A549 (cell line): ENCODE results near the gene IFI30. TPM values are rescaled to one million over a fixed set of nuclear protein-coding genes. Genes with fewer than 3 reads are reported as not detected.

Experiments
- ATAC-seq, 2 experiments: fragments of 200-7000 bp in 1 of 2; fragments of >200 bp in 1 of 2; cut with Nextera tagmentation in 1 of 2; cut with Tn5 transposase in 1 of 2; 3 replicates each; pipeline versions ENCODE4 v1.8.0 to v1.9.1; 2018 to 2020; ENCODE audit warnings: mild to moderate bottlenecking in 1 of 2, moderate library complexity in 1 of 2
- CTCF ChIA-PET: fragments of 300-600 bp; sonication (Branson Sonifier 250); formaldehyde crosslinking; extraction: SDS; loops from one replicate; lab custom pipeline; 2021; ENCODE audit warnings: antibody characterized with exemption, inconsistent platforms; lab: Yijun Ruan, JAX
- POLR2A ChIA-PET: fragments of 350-600 bp; formaldehyde crosslinking; extraction: SDS; loops from one replicate; lab custom pipeline; 2021; ENCODE audit warnings: antibody characterized with exemption, inconsistent platforms; lab: Yijun Ruan, JAX
- DNase-seq, 2 experiments: peaks; one replicate each; pipeline versions ENCODE4 v3.0.0 to v3.0.0-alpha.2; 2011 to 2016; ENCODE audit warnings: low read depth in 1 of 2, low spot score in 1 of 2
- FAIRE-seq: peaks from 2 replicates; lab custom pipeline; 2011; peaks lifted over from hg19 to GRCh38; lab: Jason Lieb, UNC
- H3K27ac ChIP-seq, 2 experiments: fragments of >200 bp; sonication (Bioruptor Twin); formaldehyde crosslinking; 3 replicates each; pipeline ENCODE4 v1.5.1; 2016 to 2017
- H3K4me1 ChIP-seq: fragments of >200 bp; sonication (Bioruptor Twin); formaldehyde crosslinking; 3 replicates; pipeline ENCODE4 v1.6.1; 2016
- H3K4me2 ChIP-seq: fragments of >200 bp; sonication (Bioruptor Twin); formaldehyde crosslinking; 3 replicates; pipeline ENCODE4 v1.6.1; 2016
- H3K4me3 ChIP-seq: fragments of >200 bp; sonication (Bioruptor Twin); formaldehyde crosslinking; 3 replicates; pipeline ENCODE4 v1.5.1; 2016
- H3K9me3 ChIP-seq: fragments of >200 bp; sonication (Bioruptor Twin); formaldehyde crosslinking; 3 replicates; pipeline ENCODE4 v1.6.1; 2016
- CBX2 ChIP-seq: fragments of 200-600 bp; sonication (generic); IDR thresholded peaks from 2 replicates; pipeline ENCODE4 v1.6.1; 2016; ENCODE audit warnings: low read depth, mild to moderate bottlenecking, borderline replicate concordance
- EHF ChIP-seq: fragments of 250-450 bp; sonication (Bioruptor Pico); IDR thresholded peaks from 2 replicates; pipeline ENCODE4 v1.5.0; 2020; ENCODE audit warnings: mild to moderate bottlenecking
- EHMT2 ChIP-seq: fragments of 200-600 bp; sonication (generic); IDR thresholded peaks from 2 replicates; pipeline ENCODE4 v1.6.1; 2016; ENCODE audit warnings: antibody characterized with exemption, low read depth, mild to moderate bottlenecking, moderate library complexity
- EP300 ChIP-seq, 2 experiments: fragments of >200 bp; sonication (Bioruptor Twin); formaldehyde crosslinking; IDR thresholded peaks; 2 replicates in 1 of 2; 3 replicates in 1 of 2; pipeline ENCODE4 v1.6.1; 2016 to 2017
- ESRRA ChIP-seq: fragments of 150-350 bp; IDR thresholded peaks from 2 replicates; pipeline ENCODE4 v1.6.1; 2014; ENCODE audit warnings: mild to moderate bottlenecking, low read length, borderline replicate concordance
- FOXS1 ChIP-seq: fragments of 250-450 bp; sonication (Bioruptor Pico); IDR thresholded peaks from 2 replicates; pipeline ENCODE4 v1.5.0; 2020; ENCODE audit warnings: mild to moderate bottlenecking, moderate library complexity
- HDAC2 ChIP-seq: fragments of 200-600 bp; sonication (generic); IDR thresholded peaks from 2 replicates; pipeline ENCODE4 v1.6.1; 2016
- HOXA7 ChIP-seq: fragments of 250-450 bp; sonication (Bioruptor Pico); IDR thresholded peaks from 2 replicates; pipeline ENCODE4 v1.5.0; 2020; ENCODE audit warnings: mild to moderate bottlenecking, moderate library complexity
- MAFK ChIP-seq: fragments of 450-650 bp; IDR thresholded peaks from 2 replicates; pipeline ENCODE4 v1.6.1; 2014; ENCODE audit not compliant: partially characterized antibody
- NR3C1 ChIP-seq: fragments of >200 bp; sonication (Bioruptor Twin); formaldehyde crosslinking; IDR thresholded peaks from 3 replicates; pipeline ENCODE4 v1.6.1; 2017
- PHF8 ChIP-seq: fragments of 200-600 bp; sonication (generic); IDR thresholded peaks from 2 replicates; pipeline ENCODE4 v1.6.1; 2016; ENCODE audit warnings: low read depth, mild to moderate bottlenecking, antibody characterized with exemption, moderate library complexity, borderline replicate concordance
- RAD21 ChIP-seq, 2 experiments: fragments of >200 bp in 1 of 2; sonication (Bioruptor Twin) in 1 of 2; formaldehyde crosslinking in 1 of 2; IDR thresholded peaks in 1 of 2; conservative IDR thresholded peaks in 1 of 2; 2 replicates in 1 of 2; 3 replicates in 1 of 2; pipeline ENCODE4 v1.6.1; 2012 to 2018; ENCODE audit warnings: inconsistent platforms in 1 of 2
- RCOR1 ChIP-seq: fragments of 150-350 bp; IDR thresholded peaks from 2 replicates; pipeline ENCODE4 v1.6.1; 2014; ENCODE audit warnings: antibody characterized with exemption, low read length, low read depth
- RFX5 ChIP-seq: fragments of 450-650 bp; IDR thresholded peaks from 2 replicates; pipeline ENCODE4 v1.7.1; 2014; ENCODE audit warnings: antibody characterized with exemption, mild to moderate bottlenecking, moderate library complexity
- RNF2 ChIP-seq: fragments of 200-600 bp; sonication (generic); IDR thresholded peaks from 2 replicates; pipeline ENCODE4 v1.6.1; 2016; ENCODE audit warnings: low read depth, mild to moderate bottlenecking, antibody characterized with exemption, moderate library complexity, borderline replicate concordance
- SMC3 ChIP-seq: fragments of >200 bp; sonication (Bioruptor Twin); formaldehyde crosslinking; IDR thresholded peaks from 3 replicates; pipeline ENCODE4 v1.6.1; 2018; ENCODE audit warnings: inconsistent platforms
- SREBF2 ChIP-seq: fragments of 450-650 bp; IDR thresholded peaks from 2 replicates; pipeline ENCODE4 v1.6.1; 2014; ENCODE audit warnings: mild to moderate bottlenecking, moderate library complexity
- TFCP2L1 ChIP-seq: fragments of 250-450 bp; sonication (Bioruptor Pico); IDR thresholded peaks from 2 replicates; pipeline ENCODE4 v1.5.0; 2021; ENCODE audit warnings: mild to moderate bottlenecking
- WGBS: methylation state at CpG from one replicate; pipeline ENCODE4 v1.1.6; 2017; ENCODE audit errors: missing lambda C conversion rate; 5-methylcytosine and 5-hydroxymethylcytosine counted together
- polyA plus RNA-seq, 4 experiments: library from polyadenylated mRNA; depleted of rRNA in 3 of 4; stranded (reverse); fragments of >200 nt; fragmentation: RNase III in 1 of 4; extraction: RNeasy Plus Mini Kit Qiagen cat#74134 plus additional on column Dnase treatment in 1 of 4; gene quantifications; 2 replicates in 3 of 4; 3 replicates in 1 of 4; pipeline ENCODE4 v1.2.3, GENCODE V29; 2011 to 2017
- TF ChIP-seq, protein P1 (sequence below): fragments of >200 bp; sonication (Bioruptor Twin); formaldehyde crosslinking; IDR thresholded peaks from 3 replicates; pipeline ENCODE4 v1.5.1; 2016
- TF ChIP-seq, protein P2 (sequence below): fragments of 250-450 bp; sonication (Bioruptor Pico); IDR thresholded peaks from 2 replicates; pipeline ENCODE4 v1.5.0; 2020; ENCODE audit warnings: low read depth, mild to moderate bottlenecking, moderate library complexity
- TF ChIP-seq, protein P3 (sequence below): fragments of 150-350 bp; IDR thresholded peaks from 2 replicates; pipeline ENCODE4 v1.6.1; 2014; ENCODE audit warnings: low read depth, mild to moderate bottlenecking, low read length
- TF ChIP-seq, protein P4 (sequence below): fragments of 250-450 bp; sonication (Bioruptor Pico); IDR thresholded peaks from 2 replicates; pipeline ENCODE4 v1.5.0; 2021; ENCODE audit warnings: mild to moderate bottlenecking, moderate library complexity, borderline replicate concordance
- TF ChIP-seq, protein P5 (sequence below): fragments of 450-650 bp; IDR thresholded peaks from 2 replicates; pipeline ENCODE4 v1.6.1; 2014; ENCODE audit warnings: antibody characterized with exemption
- TF ChIP-seq, protein P6 (sequence below): IDR thresholded peaks from 2 replicates; pipeline ENCODE4 v1.6.1; 2012

The IFI30 gene
- polyA plus RNA-seq, 2 of the 4 experiments (the other 2 are of a cell fraction): 11.2 to 13.5 TPM

DNA sequence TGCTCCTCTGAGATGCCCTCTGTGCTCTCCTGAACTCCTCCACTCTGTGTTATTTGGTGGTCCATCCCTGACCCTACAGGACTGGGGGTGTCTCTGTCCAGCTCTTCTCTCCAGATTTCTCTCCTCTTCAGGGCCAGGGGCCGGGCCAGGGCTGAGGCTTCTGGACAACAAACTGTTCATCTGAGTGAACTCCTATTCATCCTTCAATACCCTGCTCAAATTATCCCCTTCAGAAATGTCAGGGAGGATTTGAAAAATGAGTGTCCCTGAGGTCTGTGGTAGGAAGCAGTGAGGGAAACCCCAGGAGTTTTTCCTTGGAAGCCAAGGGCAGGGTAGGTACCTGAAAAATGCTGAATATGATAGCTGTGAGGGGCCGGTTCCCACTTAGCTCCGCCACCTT is 45.0 kb downstream of the IFI30 start:
- H3K4me2 ChIP-seq: no peak overlapping the region
- no peak for DNase-seq
- FAIRE-seq: no peak
- TF ChIP-seq NR3C1: no peak
- no peak for TF ChIP-seq FOXS1 (CRISPR knock-in tag)
- no peak for TF ChIP-seq TFCP2L1 (CRISPR knock-in tag)
- TF ChIP-seq, protein P1, sequence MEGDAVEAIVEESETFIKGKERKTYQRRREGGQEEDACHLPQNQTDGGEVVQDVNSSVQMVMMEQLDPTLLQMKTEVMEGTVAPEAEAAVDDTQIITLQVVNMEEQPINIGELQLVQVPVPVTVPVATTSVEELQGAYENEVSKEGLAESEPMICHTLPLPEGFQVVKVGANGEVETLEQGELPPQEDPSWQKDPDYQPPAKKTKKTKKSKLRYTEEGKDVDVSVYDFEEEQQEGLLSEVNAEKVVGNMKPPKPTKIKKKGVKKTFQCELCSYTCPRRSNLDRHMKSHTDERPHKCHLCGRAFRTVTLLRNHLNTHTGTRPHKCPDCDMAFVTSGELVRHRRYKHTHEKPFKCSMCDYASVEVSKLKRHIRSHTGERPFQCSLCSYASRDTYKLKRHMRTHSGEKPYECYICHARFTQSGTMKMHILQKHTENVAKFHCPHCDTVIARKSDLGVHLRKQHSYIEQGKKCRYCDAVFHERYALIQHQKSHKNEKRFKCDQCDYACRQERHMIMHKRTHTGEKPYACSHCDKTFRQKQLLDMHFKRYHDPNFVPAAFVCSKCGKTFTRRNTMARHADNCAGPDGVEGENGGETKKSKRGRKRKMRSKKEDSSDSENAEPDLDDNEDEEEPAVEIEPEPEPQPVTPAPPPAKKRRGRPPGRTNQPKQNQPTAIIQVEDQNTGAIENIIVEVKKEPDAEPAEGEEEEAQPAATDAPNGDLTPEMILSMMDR: no peak
- no peak for TF ChIP-seq RNF2
- no peak for TF ChIP-seq EHF
- TF ChIP-seq, protein P2, sequence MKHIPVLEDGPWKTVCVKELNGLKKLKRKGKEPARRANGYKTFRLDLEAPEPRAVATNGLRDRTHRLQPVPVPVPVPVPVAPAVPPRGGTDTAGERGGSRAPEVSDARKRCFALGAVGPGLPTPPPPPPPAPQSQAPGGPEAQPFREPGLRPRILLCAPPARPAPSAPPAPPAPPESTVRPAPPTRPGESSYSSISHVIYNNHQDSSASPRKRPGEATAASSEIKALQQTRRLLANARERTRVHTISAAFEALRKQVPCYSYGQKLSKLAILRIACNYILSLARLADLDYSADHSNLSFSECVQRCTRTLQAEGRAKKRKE (CRISPR knock-in tag): no peak
- TF ChIP-seq CBX2: no peak
- TF ChIP-seq, all 56 proteins: peak for 0
- no peak for ATAC-seq
- CTCF ChIA-PET: interaction anchor here (0.9 to 2.5 kb wide), 6 partner anchors 8 to 101 kb away, joined by 3 to 11 read pairs (median 4); no protein-coding TSS in a partner anchor
- H3K4me1 ChIP-seq: peaks cover 4% of the 10 kb centered on the region; the same call in 1 of the 3 replicates
- POLR2A ChIA-PET: no interaction called here
- no peak overlapping the region for H3K4me3 ChIP-seq
- 64% methylated on average over 3 of the region's 3 CpGs for WGBS
- no peak overlapping the region for H3K27ac ChIP-seq
- no peaks in the 10 kb centered on the region for H3K9me3 ChIP-seq

DNA sequence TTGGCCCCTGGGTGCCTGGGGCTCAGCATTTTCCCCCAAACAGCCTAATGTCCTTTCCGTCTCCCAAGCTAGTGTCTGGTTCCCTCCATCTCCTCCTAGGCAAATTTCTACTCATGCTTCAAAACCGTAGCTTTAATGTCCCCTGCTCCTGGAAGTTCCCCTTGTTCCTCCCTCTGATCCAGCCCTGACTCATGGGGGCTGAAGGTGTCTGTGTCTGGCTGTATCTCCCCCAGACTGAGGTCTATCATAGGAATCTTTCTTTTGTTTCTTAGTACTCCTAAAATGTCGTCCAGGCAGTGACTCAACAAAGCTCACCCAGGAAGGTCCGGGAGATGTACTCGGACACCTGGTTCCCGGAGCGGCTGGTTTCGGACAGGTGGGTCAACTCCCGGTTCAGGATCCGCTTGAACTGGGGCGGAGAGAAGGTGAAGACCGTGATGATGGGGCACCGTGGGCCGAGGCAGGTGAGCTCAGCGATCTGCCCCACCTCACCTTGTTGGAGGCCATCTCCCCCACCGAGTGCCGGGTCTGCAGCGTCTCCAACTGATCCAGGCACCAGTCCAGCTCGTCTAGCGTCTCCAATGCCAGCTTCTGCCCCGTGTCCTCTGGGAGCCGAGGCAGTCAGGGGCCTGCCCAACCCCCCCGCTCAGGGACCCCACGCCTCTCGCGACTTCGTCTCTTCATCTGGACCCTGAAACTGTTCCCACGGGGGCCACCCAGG is 46.5 kb downstream of the IFI30 start:
- DNase-seq: no peak
- TF ChIP-seq HOXA7 (CRISPR knock-in tag) (no peak), MAFK (no peak), EP300 (IDR thresholded peaks at IDR 0.05) (no peak), RFX5 (no peak), NR3C1 (no peak), PHF8 (no peak), RAD21 (conservative IDR thresholded peaks at IDR 0.05 in 1 of 2, IDR thresholded peaks at IDR 0.05 in 1 of 2) (no peak), RCOR1 (no peak), EHMT2 (no peak), SREBF2 (no peak), SMC3 (no peak), ESRRA (no peak), HDAC2 (no peak), RNF2 (no peak)
- TF ChIP-seq, protein P3, sequence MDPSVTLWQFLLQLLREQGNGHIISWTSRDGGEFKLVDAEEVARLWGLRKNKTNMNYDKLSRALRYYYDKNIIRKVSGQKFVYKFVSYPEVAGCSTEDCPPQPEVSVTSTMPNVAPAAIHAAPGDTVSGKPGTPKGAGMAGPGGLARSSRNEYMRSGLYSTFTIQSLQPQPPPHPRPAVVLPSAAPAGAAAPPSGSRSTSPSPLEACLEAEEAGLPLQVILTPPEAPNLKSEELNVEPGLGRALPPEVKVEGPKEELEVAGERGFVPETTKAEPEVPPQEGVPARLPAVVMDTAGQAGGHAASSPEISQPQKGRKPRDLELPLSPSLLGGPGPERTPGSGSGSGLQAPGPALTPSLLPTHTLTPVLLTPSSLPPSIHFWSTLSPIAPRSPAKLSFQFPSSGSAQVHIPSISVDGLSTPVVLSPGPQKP: no peak
- TF ChIP-seq, protein P1: no peak
- TF ChIP-seq, protein P4, sequence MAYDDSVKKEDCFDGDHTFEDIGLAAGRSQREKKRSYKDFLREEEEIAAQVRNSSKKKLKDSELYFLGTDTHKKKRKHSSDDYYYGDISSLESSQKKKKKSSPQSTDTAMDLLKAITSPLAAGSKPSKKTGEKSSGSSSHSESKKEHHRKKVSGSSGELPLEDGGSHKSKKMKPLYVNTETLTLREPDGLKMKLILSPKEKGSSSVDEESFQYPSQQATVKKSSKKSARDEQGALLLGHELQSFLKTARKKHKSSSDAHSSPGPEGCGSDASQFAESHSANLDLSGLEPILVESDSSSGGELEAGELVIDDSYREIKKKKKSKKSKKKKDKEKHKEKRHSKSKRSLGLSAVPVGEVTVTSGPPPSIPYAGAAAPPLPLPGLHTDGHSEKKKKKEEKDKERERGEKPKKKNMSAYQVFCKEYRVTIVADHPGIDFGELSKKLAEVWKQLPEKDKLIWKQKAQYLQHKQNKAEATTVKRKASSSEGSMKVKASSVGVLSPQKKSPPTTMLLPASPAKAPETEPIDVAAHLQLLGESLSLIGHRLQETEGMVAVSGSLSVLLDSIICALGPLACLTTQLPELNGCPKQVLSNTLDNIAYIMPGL (CRISPR knock-in tag): no peak
- TF ChIP-seq, protein P5, sequence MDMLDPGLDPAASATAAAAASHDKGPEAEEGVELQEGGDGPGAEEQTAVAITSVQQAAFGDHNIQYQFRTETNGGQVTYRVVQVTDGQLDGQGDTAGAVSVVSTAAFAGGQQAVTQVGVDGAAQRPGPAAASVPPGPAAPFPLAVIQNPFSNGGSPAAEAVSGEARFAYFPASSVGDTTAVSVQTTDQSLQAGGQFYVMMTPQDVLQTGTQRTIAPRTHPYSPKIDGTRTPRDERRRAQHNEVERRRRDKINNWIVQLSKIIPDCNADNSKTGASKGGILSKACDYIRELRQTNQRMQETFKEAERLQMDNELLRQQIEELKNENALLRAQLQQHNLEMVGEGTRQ: no peak
- TF ChIP-seq, protein P6, sequence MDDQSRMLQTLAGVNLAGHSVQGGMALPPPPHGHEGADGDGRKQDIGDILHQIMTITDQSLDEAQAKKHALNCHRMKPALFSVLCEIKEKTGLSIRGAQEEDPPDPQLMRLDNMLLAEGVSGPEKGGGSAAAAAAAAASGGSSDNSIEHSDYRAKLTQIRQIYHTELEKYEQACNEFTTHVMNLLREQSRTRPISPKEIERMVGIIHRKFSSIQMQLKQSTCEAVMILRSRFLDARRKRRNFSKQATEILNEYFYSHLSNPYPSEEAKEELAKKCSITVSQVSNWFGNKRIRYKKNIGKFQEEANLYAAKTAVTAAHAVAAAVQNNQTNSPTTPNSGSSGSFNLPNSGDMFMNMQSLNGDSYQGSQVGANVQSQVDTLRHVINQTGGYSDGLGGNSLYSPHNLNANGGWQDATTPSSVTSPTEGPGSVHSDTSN: no peak
- TF ChIP-seq, all 56 proteins: peak for 0
- FAIRE-seq: no peak
- Histone ChIP-seq H3K4me1 (peaks cover 5% of the 10 kb centered on the region; the same call in 2 of the 3 replicates), H3K9me3 (no peaks in the 10 kb centered on the region), H3K4me2 (no peak overlapping the region), H3K27ac (no peak overlapping the region), H3K4me3 (no peak overlapping the region)
- ChIA-PET POLR2A (interaction anchor here (0.6 to 1.4 kb wide), 2 partner anchors 40 to 62 kb away, joined by 3 to 6 read pairs; partner anchors contain the start of gene JUND), CTCF (interaction anchor here (0.8 to 2.5 kb wide), 6 partner anchors 10 to 103 kb away, joined by 3 to 11 read pairs (median 5); partner anchors contain the start of gene LSM4)
- 70% methylated on average over 27 of the region's 28 CpGs for WGBS
- no peak for ATAC-seq
